Stimulated activated CD8-positive, alpha-beta memory T cell treated with anti-CD3 and anti-CD28 coated beads, Interleukin-15, amount 100 ng/mL, for 4 hours (primary cell): ENCODE measurements around the gene NUP42.
"Not testable (repeated sequence)": the region's sequence is repeated elsewhere in the genome, so short reads cannot be mapped to it uniquely, and the experiment has no call there.

Experiments
- DNase-seq, 2 donors: peaks; one replicate each; pipeline ENCODE4 v3.0.0-alpha.2; 2020; ENCODE audit warnings: low read depth in 2 of 2

NUP42 gene

GRCh38 chr7:23204241-23204640, 22.4 kb downstream of the NUP42 start:
- DNase-seq, result no peak

- no peak for DNase-seq
Observed at GRCh38 chr7:23205577-23205908, 23.7 kb downstream of the NUP42 start.

- DNase-seq, result no peak
Observed at GRCh38 chr7:23205909-23206767, 24.3 kb downstream of the NUP42 start.

GRCh38 chr7:23207021-23207420, 25.2 kb downstream of the NUP42 start:
- DNase-seq, result no peak

- no peak for DNase-seq
Observed at GRCh38 chr7:23207884-23208283, 26.0 kb downstream of the NUP42 start.

- DNase-seq, result no peak
Observed at GRCh38 chr7:23208316-23208715, 26.5 kb downstream of the NUP42 start.

GRCh38 chr7:23210506-23210905, 28.7 kb downstream of the NUP42 start:
- no peak for DNase-seq

GRCh38 chr7:23211589-23211988, 29.7 kb downstream of the NUP42 start:
- DNase-seq, result no peak

- no peak for DNase-seq
Observed at GRCh38 chr7:23212395-23212794, 30.5 kb downstream of the NUP42 start.

GRCh38 chr7:23212841-23213240, 31.0 kb downstream of the NUP42 start:
- no peak for DNase-seq

- no peak for DNase-seq
Observed at GRCh38 chr7:23213755-23214154, 31.9 kb downstream of the NUP42 start.

- DNase-seq, result no peak
Observed at GRCh38 chr7:23214423-23214822, 32.6 kb downstream of the NUP42 start.

GRCh38 chr7:23214938-23215337, 33.1 kb downstream of the NUP42 start:
- no peak for DNase-seq

- DNase-seq, result no peak
Observed at GRCh38 chr7:23216021-23216420, 34.2 kb downstream of the NUP42 start.

- DNase-seq, result no peak
Observed at GRCh38 chr7:23218196-23218595, 36.3 kb downstream of the NUP42 start.

GRCh38 chr7:23220690-23221305, 39.0 kb downstream of the NUP42 start:
- DNase-seq, result no peak

GRCh38 chr7:23222439-23223030, 40.7 kb downstream of the NUP42 start:
- no peak for DNase-seq

- not testable (repeated sequence) for DNase-seq
Observed at GRCh38 chr7:23224364-23224763, 42.5 kb downstream of the NUP42 start.

GRCh38 chr7:23226844-23227450, 45.1 kb downstream of the NUP42 start:
- no peak for DNase-seq

GRCh38 chr7:23228412-23228811, 46.6 kb downstream of the NUP42 start:
- DNase-seq, result no peak

- DNase-seq, result no peak
Observed at GRCh38 chr7:23230641-23231101, 48.8 kb downstream of the NUP42 start.

- no peak for DNase-seq
Observed at GRCh38 chr7:23232966-23233365, 51.1 kb downstream of the NUP42 start.
